Activated CD4-positive, alpha-beta memory T cell treated with anti-CD3 and anti-CD28 coated beads for 36 hours (primary cell): ENCODE measurements around the gene C3orf80. TPM values are rescaled to one million over a fixed set of nuclear protein-coding genes. Genes with fewer than 3 reads are reported as not detected.
"Not testable (repeated sequence)": the region's sequence is repeated elsewhere in the genome, so short reads cannot be mapped to it uniquely, and the experiment has no call there.

ENCODE experiments used
- CTCF ChIA-PET: fragments of 350-600 bp; sonication (Branson Sonifier 250); formaldehyde crosslinking; loops from one replicate; lab custom pipeline; 2021; ENCODE audit warnings: antibody characterized with exemption, inconsistent platforms; lab: Charles Lee
- POLR2A ChIA-PET: fragments of 350-600 bp; sonication (Branson Sonifier 250); formaldehyde crosslinking; loops from one replicate; lab custom pipeline; 2021; ENCODE audit warnings: antibody characterized with exemption; lab: Charles Lee
- DNase-seq: peaks from one replicate; pipeline ENCODE4 v3.0.0-alpha.2; 2020
- H3K27ac Mint-ChIP-seq: one replicate; pipeline ENCODE4 v1.8.0; 2021; ENCODE audit warnings: mixed read lengths
- H3K27me3 Mint-ChIP-seq: one replicate; pipeline ENCODE4 v1.8.0; 2021; ENCODE audit warnings: mixed read lengths
- H3K36me3 Mint-ChIP-seq: one replicate; pipeline ENCODE4 v1.8.0; 2021; ENCODE audit warnings: mixed read lengths
- H3K4me1 Mint-ChIP-seq: one replicate; pipeline ENCODE4 v1.8.0; 2021; ENCODE audit warnings: low read depth, mixed read lengths
- H3K4me3 Mint-ChIP-seq: one replicate; pipeline ENCODE4 v1.8.0; 2021; ENCODE audit warnings: mild to moderate bottlenecking, mixed read lengths
- H3K9me3 Mint-ChIP-seq: one replicate; pipeline ENCODE4 v1.8.0; 2021; ENCODE audit warnings: mixed read lengths
- intact Hi-C: fragments of 100-400 bp; cut with micrococcal nuclease; formaldehyde crosslinking; loops from one replicate; pipeline ENCODE4 v1.15.1; 2023
- total RNA-seq, 2 experiments: library from RNA; stranded (reverse); gene quantifications; one replicate each; pipeline ENCODE4 v1.2.3, GENCODE V29; 2021

Gene C3orf80
- not detected for total RNA-seq

- Mint-ChIP-seq H3K4me1 (peaks cover 14% of the 10 kb centered on the region), H3K27me3 (peaks cover 51% of the 10 kb centered on the region), H3K36me3 (no peaks in the 10 kb centered on the region), H3K27ac (no peak within 1 kb of the TSS), H3K4me3 (peak within 1 kb of the TSS; percentile 53), H3K9me3 (no peaks in the 10 kb centered on the region)
- peak; percentile 62 for DNase-seq
- ChIA-PET POLR2A (no interaction called here), CTCF (interaction anchor here (0.7 to 1.5 kb wide), 5 partner anchors 8 to 341 kb away, joined by 3 to 4 read pairs (median 3); no protein-coding TSS in a partner anchor)
- intact Hi-C loops: loop anchor here (2.0 kb wide), 2 partner anchors 173 to 193 kb away; partner anchors contain the start of genes IFT80 and SMC4
Measured at GRCh38 chr3:160225176-160226025, at the start of gene C3orf80. Gene C3orf80, plus strand, starts transcription at chr3:160225422. Its CDS starts 214 bp downstream, at chr3:160225636.

- no peak overlapping the region for H3K27ac Mint-ChIP-seq
- POLR2A ChIA-PET: no interaction called here
- intact Hi-C loops: no loop called here
- H3K9me3 Mint-ChIP-seq: no peaks in the 10 kb centered on the region
- H3K4me3 Mint-ChIP-seq: no peak overlapping the region
- no peaks in the 10 kb centered on the region for H3K36me3 Mint-ChIP-seq
- no peak for DNase-seq
- CTCF ChIA-PET: interaction anchor here (1.0 kb wide), 1 partner anchor 14 kb away, joined by 4 read pairs; no protein-coding TSS in a partner anchor
- H3K4me1 Mint-ChIP-seq: peaks cover 3% of the 10 kb centered on the region
- H3K27me3 Mint-ChIP-seq: peaks cover 18% of the 10 kb centered on the region
Measured at GRCh38 chr3:160176923-160177322, 48.3 kb upstream of the C3orf80 start.

GRCh38 chr3:160178661-160179060 lies 46.6 kb upstream of the C3orf80 start:
- DNase-seq, CTCF ChIA-PET, H3K9me3 Mint-ChIP-seq, POLR2A ChIA-PET, H3K4me1 Mint-ChIP-seq, H3K27ac Mint-ChIP-seq, intact Hi-C loops, H3K4me3 Mint-ChIP-seq, H3K36me3 Mint-ChIP-seq: not testable (repeated sequence)
- H3K27me3 Mint-ChIP-seq: peaks cover 19% of the 10 kb centered on the region

- H3K9me3 Mint-ChIP-seq, CTCF ChIA-PET, POLR2A ChIA-PET, intact Hi-C loops, H3K36me3 Mint-ChIP-seq, H3K4me3 Mint-ChIP-seq, H3K4me1 Mint-ChIP-seq, H3K27ac Mint-ChIP-seq, DNase-seq: not testable (repeated sequence)
- peaks cover 20% of the 10 kb centered on the region for H3K27me3 Mint-ChIP-seq
Measured at GRCh38 chr3:160179403-160179802, 45.8 kb upstream of the C3orf80 start.

GRCh38 chr3:160179906-160180305 lies 45.3 kb upstream of the C3orf80 start:
- ChIA-PET POLR2A (no interaction called here), CTCF (no interaction called here)
- Mint-ChIP-seq H3K4me1 (no peaks in the 10 kb centered on the region), H3K9me3 (no peaks in the 10 kb centered on the region), H3K27ac (no peak overlapping the region), H3K27me3 (peaks cover 20% of the 10 kb centered on the region), H3K36me3 (no peaks in the 10 kb centered on the region), H3K4me3 (no peak overlapping the region)
- DNase-seq: no peak
- intact Hi-C loops: no loop called here

GRCh38 chr3:160180581-160181216 lies 44.5 kb upstream of the C3orf80 start:
- H3K27ac Mint-ChIP-seq: no peak overlapping the region
- no peak overlapping the region for H3K4me3 Mint-ChIP-seq
- CTCF ChIA-PET: no interaction called here
- POLR2A ChIA-PET: no interaction called here
- no peaks in the 10 kb centered on the region for H3K4me1 Mint-ChIP-seq
- intact Hi-C loops: no loop called here
- DNase-seq: no peak
- peaks cover 22% of the 10 kb centered on the region for H3K27me3 Mint-ChIP-seq
- H3K36me3 Mint-ChIP-seq: no peaks in the 10 kb centered on the region
- H3K9me3 Mint-ChIP-seq: no peaks in the 10 kb centered on the region

GRCh38 chr3:160183345-160184076 lies 41.7 kb upstream of the C3orf80 start:
- CTCF ChIA-PET: no interaction called here
- no peak for DNase-seq
- POLR2A ChIA-PET: interaction anchor here (0.6 kb wide), 1 partner anchor 37 kb away, joined by 3 read pairs; no protein-coding TSS in a partner anchor
- H3K4me1 Mint-ChIP-seq: no peaks in the 10 kb centered on the region
- no peak overlapping the region for H3K27ac Mint-ChIP-seq
- H3K27me3 Mint-ChIP-seq: peaks cover 20% of the 10 kb centered on the region
- no peaks in the 10 kb centered on the region for H3K36me3 Mint-ChIP-seq
- H3K4me3 Mint-ChIP-seq: no peak overlapping the region
- no peaks in the 10 kb centered on the region for H3K9me3 Mint-ChIP-seq
- intact Hi-C loops: no loop called here

GRCh38 chr3:160184655-160185054 lies 40.6 kb upstream of the C3orf80 start:
- intact Hi-C loops: no loop called here
- Mint-ChIP-seq H3K36me3 (no peaks in the 10 kb centered on the region), H3K27me3 (peaks cover 20% of the 10 kb centered on the region), H3K27ac (no peak overlapping the region), H3K4me1 (no peaks in the 10 kb centered on the region), H3K4me3 (no peak overlapping the region), H3K9me3 (no peaks in the 10 kb centered on the region)
- ChIA-PET CTCF (interaction anchor here (0.6 kb wide), 1 partner anchor 19 kb away, joined by 3 read pairs; no protein-coding TSS in a partner anchor), POLR2A (no interaction called here)
- DNase-seq: no peak

GRCh38 chr3:160185751-160186150 lies 39.5 kb upstream of the C3orf80 start:
- CTCF ChIA-PET: no interaction called here
- no peaks in the 10 kb centered on the region for H3K9me3 Mint-ChIP-seq
- intact Hi-C loops: no loop called here
- H3K27ac Mint-ChIP-seq: no peak overlapping the region
- POLR2A ChIA-PET: no interaction called here
- no peaks in the 10 kb centered on the region for H3K4me1 Mint-ChIP-seq
- H3K36me3 Mint-ChIP-seq: no peaks in the 10 kb centered on the region
- peaks cover 15% of the 10 kb centered on the region for H3K27me3 Mint-ChIP-seq
- H3K4me3 Mint-ChIP-seq: no peak overlapping the region
- no peak for DNase-seq

GRCh38 chr3:160187288-160187687 lies 37.9 kb upstream of the C3orf80 start:
- ChIA-PET CTCF (no interaction called here), POLR2A (no interaction called here)
- Mint-ChIP-seq H3K9me3 (no peaks in the 10 kb centered on the region), H3K4me3 (no peak overlapping the region), H3K36me3 (no peaks in the 10 kb centered on the region), H3K4me1 (no peaks in the 10 kb centered on the region), H3K27ac (no peak overlapping the region), H3K27me3 (peaks cover 6% of the 10 kb centered on the region)
- intact Hi-C loops: no loop called here
- DNase-seq: no peak

- no peak for DNase-seq
- H3K36me3 Mint-ChIP-seq: no peaks in the 10 kb centered on the region
- H3K4me3 Mint-ChIP-seq: no peak overlapping the region
- POLR2A ChIA-PET: no interaction called here
- H3K9me3 Mint-ChIP-seq: no peaks in the 10 kb centered on the region
- H3K27ac Mint-ChIP-seq: no peak overlapping the region
- H3K27me3 Mint-ChIP-seq: peaks cover 2% of the 10 kb centered on the region
- intact Hi-C loops: no loop called here
- H3K4me1 Mint-ChIP-seq: no peaks in the 10 kb centered on the region
- CTCF ChIA-PET: no interaction called here
Measured at GRCh38 chr3:160192310-160193029, 32.8 kb upstream of the C3orf80 start.
